Subcutaneous adipose tissue (tissue), 4 donors: ENCODE measurements around the gene JOSD1. TPM values are rescaled to one million over a fixed set of nuclear protein-coding genes. Genes with fewer than 3 reads are reported as not detected.

Source experiments
- total RNA-seq, 4 donors: library from RNA; depleted of rRNA; stranded (reverse); fragments of >200 nt; gene quantifications; one replicate each; pipeline ENCODE4 v1.1.0, GENCODE V29; 2016
- TF ChIP-seq, protein P1 (sequence below): fragments of 450-650 bp; IDR thresholded peaks from one replicate; pipeline ENCODE4 v1.5.1; 2016; ENCODE audit warnings: low read depth, mild to moderate bottlenecking, control low read depth, antibody characterized with exemption, moderate library complexity

Gene JOSD1
- total RNA-seq, 4 donors from 2014 or later, result 35.9 to 59.2 (median 50.0) TPM

- TF ChIP-seq, protein P1, sequence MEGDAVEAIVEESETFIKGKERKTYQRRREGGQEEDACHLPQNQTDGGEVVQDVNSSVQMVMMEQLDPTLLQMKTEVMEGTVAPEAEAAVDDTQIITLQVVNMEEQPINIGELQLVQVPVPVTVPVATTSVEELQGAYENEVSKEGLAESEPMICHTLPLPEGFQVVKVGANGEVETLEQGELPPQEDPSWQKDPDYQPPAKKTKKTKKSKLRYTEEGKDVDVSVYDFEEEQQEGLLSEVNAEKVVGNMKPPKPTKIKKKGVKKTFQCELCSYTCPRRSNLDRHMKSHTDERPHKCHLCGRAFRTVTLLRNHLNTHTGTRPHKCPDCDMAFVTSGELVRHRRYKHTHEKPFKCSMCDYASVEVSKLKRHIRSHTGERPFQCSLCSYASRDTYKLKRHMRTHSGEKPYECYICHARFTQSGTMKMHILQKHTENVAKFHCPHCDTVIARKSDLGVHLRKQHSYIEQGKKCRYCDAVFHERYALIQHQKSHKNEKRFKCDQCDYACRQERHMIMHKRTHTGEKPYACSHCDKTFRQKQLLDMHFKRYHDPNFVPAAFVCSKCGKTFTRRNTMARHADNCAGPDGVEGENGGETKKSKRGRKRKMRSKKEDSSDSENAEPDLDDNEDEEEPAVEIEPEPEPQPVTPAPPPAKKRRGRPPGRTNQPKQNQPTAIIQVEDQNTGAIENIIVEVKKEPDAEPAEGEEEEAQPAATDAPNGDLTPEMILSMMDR, result no peak
These were observed 31.0 kb upstream of the JOSD1 start for GRCh38 chr22:38731703-38732161.

DNA sequence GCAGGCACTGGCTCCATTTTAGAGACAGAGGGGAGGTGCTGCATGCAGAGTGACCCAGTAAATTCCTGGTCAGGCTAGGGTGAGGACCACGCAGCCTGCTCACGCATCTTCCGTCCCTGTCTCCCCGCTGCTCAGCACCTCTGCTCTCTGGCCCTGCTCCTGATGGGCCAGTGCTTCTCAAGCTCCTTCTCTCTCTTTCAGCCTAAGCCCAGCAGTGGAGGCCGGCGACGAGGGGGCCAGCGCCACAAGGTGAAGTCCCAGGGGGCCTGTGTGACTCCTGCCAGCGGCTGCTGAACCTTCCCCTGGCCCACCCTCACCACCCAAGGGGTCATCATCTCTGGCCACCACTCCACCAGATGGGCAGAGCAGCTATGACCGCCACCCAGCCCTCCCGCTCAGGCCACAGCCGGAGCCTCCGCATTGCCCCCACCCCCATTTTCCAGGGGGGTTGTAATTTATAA lies 29.7 kb upstream of the JOSD1 start:
- TF ChIP-seq, protein P1, result no peak

GRCh38 chr22:38729946-38730345 lies 29.2 kb upstream of the JOSD1 start:
- TF ChIP-seq, protein P1, result no peak

DNA sequence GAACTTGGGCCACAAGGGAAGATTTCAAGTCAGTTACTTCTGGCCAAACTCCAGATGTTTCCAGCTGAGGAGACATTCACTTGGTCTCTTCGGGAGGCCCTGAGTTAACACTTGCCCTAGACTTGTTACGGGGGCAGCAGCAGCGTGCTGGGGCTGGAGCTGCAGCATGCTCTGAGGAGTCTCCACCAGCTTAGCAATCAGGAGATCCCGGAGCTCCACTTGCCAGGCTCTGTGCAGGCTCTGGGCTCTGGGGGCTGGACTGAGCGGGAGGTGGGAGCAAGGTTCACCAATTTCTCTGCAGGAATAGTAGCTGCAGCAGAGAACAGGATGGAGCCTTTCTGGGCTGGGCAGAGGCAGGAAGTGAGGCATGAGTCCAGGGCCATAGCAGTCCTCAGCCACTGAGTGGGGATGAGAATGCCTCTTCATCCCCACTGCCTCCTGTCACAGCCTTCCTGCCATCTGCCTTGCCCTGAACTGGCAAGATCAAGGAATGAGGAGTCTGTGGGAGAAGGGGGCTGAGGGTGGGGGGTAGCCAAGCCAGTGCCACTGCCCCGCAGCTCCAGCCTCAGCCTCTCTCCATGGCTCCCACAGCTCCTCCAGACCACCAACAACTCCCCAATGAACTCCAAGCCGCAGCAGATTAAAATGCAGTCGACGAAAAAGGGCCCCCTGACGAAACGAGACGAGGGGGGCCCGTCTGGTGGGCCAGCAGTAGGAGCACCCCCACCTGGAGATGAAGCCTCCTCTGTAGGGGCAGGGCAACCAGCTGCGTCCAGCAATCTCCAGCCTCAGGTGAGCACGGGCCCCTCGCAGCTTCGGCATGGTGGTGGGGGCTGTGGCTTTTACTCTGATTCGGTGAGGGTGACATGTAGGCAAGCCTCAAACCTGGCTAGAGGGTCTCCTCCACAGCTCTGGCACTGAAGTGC lies 28.4 kb upstream of the JOSD1 start:
- TF ChIP-seq, protein P1, result no peak

GRCh38 chr22:38727530-38728451 lies 27.0 kb upstream of the JOSD1 start:
- TF ChIP-seq, protein P1, result no peak

DNA sequence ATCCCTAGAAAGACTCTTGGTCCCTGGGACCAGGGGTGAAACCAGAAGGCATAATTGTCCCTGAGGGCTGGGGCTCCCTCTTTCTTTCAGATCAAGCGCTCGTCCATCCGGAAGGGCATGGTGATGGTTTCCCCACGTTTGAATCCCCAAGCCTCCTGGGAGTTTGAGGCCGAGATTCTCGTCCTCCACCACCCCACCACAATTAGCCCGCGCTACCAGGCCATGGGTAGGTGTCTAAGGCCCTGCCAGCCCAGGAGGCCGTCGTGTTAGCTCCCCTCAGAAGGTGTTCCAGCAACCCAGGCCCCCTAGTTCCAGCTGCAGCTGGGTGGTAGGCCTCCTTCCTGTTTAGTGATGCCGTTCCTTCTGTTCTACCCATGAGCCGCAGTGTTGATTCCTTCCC lies 26.4 kb upstream of the JOSD1 start:
- TF ChIP-seq, protein P1, result no peak
